Esophagus squamous epithelium (tissue), 4 donors: Measurements from ENCODE around the gene METTL18.

Experiments
- CTCF ChIP-seq, 6 experiments: fragments of 450-650 bp in 4 of 6; fragments of 200-600 bp in 2 of 6; sonication (generic) in 2 of 6; IDR thresholded peaks; one replicate each; pipeline ENCODE4 v1.5.1; 2016 to 2019; ENCODE audit warnings: antibody characterized with exemption in 6 of 6, mild to moderate bottlenecking in 4 of 6, moderate library complexity in 4 of 6
- POLR2A ChIP-seq, 4 donors: fragments of 450-650 bp; IDR thresholded peaks; one replicate each; pipeline ENCODE4 v1.6.1; 2017; ENCODE audit warnings: antibody characterized with exemption in 4 of 4, mild to moderate bottlenecking in 4 of 4, moderate library complexity in 3 of 4

GRCh38 chr1:169821500-169821899 lies 26.8 kb upstream of the METTL18 start:
- no peak for TF ChIP-seq CTCF (IDR thresholded peaks at IDR 0.05)
- no peak for TF ChIP-seq POLR2A (IDR thresholded peaks at IDR 0.05)
